Adipocyte (in vitro differentiated cells): ENCODE data around the gene CHD6.

ENCODE experiments used
- DNase-seq: peaks from one replicate; pipeline ENCODE4 v3.0.0-alpha.2; 2015; ENCODE audit warnings: low read depth
- H3K27me3 ChIP-seq: replicated peaks from 2 replicates; pipeline ENCODE4 v1.7.0; 2013; ENCODE audit warnings: mild to moderate bottlenecking, low read length, moderate library complexity; ENCODE audit not compliant: control insufficient read depth, insufficient read depth
- H3K36me3 ChIP-seq: 2 replicates; pipeline ENCODE4 v1.7.0; 2013; ENCODE audit warnings: low read length, mild to moderate bottlenecking, moderate library complexity; ENCODE audit not compliant: control insufficient read depth, insufficient read depth, severe bottlenecking
- H3K4me1 ChIP-seq: 2 replicates; pipeline ENCODE4 v1.7.0; 2013; ENCODE audit warnings: mild to moderate bottlenecking, low read length, moderate library complexity; ENCODE audit not compliant: control insufficient read depth, insufficient read depth
- H3K4me3 ChIP-seq: 2 replicates; pipeline ENCODE4 v1.7.0; 2013; ENCODE audit warnings: mild to moderate bottlenecking, low read length, moderate library complexity
- H3K9ac ChIP-seq: 2 replicates; pipeline ENCODE4 v1.7.0; 2013; ENCODE audit warnings: mild to moderate bottlenecking, low read length, moderate library complexity
- H3K9me3 ChIP-seq: 2 replicates; pipeline ENCODE4 v1.7.0; 2013; ENCODE audit warnings: mild to moderate bottlenecking, low read length, moderate library complexity; ENCODE audit not compliant: control insufficient read depth

Gene CHD6

DNA sequence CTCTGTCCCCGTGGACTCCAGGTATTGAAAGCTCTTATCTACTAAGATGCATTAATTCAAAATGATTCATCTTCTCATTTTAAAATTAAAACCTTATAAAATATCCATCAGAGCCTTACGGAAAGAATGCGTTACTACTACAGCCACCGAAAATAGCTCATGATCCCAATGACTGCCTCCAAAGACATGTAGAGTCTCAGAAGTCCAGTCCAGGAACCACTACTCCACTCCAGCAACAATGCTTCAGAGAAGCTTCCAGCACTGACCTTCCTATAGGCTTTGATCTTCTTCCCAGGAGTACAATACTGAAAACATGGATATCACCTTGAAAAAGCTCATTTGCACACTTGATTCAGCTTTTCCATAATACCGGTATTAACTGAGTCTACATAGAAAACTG, 94.3 kb downstream of the CHD6 start:
- Histone ChIP-seq H3K4me1 (peaks cover 10% of the 10 kb centered on the region), H3K27me3 (no peaks in the 10 kb centered on the region), H3K4me3 (no peak overlapping the region), H3K36me3 (peaks cover 11% of the 10 kb centered on the region), H3K9ac (no peak overlapping the region), H3K9me3 (no peaks in the 10 kb centered on the region)
- no peak for DNase-seq

DNA sequence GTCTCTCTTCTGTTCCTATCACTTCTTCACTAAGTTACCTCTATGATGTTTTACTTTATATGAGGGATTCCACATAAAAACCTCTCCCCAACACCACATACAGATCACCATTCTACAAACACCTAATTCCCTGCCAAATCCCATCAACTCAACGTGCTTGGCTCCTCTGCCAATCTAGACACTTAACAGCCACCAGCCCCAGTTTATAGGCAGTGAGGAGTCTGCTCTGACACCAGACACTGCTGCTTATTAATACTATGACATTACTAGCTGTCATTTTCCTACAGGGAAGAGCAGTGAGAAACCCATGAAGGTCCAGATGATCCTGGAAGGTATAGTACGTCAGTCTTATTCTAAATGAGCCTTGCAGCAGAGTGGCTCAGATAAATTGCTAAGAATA, 104.3 kb downstream of the CHD6 start:
- peaks cover 13% of the 10 kb centered on the region for H3K4me1 ChIP-seq
- H3K4me3 ChIP-seq = no peak overlapping the region
- no peaks in the 10 kb centered on the region for H3K9me3 ChIP-seq
- H3K36me3 ChIP-seq = peaks cover 16% of the 10 kb centered on the region
- no peak for DNase-seq
- no peaks in the 10 kb centered on the region for H3K27me3 ChIP-seq
- H3K9ac ChIP-seq = no peak overlapping the region

DNA sequence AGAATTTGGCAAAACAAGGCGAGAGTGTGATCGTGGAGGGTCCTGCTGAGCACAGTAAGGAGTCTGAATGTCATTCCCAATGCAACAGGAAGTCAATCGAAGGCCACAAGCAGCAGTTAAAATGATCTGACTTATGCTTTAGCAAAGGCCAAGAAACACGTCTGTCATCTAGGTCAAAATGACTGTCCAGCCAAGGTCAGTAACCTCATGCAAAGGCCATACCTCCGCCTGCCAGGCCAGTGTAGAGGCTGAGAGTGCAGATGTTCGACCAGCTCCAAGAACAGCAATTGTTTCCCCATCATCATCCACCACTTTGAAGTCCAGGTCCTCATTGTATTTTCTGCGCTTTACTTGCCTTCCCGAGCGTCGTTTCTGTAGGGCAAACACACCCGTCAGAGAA, 105.6 kb downstream of the CHD6 start:
- H3K9ac ChIP-seq = no peak overlapping the region
- H3K36me3 ChIP-seq = peaks cover 16% of the 10 kb centered on the region
- H3K9me3 ChIP-seq = no peaks in the 10 kb centered on the region
- no peaks in the 10 kb centered on the region for H3K27me3 ChIP-seq
- H3K4me3 ChIP-seq = no peak overlapping the region
- no peak for DNase-seq
- peaks cover 13% of the 10 kb centered on the region for H3K4me1 ChIP-seq

DNA sequence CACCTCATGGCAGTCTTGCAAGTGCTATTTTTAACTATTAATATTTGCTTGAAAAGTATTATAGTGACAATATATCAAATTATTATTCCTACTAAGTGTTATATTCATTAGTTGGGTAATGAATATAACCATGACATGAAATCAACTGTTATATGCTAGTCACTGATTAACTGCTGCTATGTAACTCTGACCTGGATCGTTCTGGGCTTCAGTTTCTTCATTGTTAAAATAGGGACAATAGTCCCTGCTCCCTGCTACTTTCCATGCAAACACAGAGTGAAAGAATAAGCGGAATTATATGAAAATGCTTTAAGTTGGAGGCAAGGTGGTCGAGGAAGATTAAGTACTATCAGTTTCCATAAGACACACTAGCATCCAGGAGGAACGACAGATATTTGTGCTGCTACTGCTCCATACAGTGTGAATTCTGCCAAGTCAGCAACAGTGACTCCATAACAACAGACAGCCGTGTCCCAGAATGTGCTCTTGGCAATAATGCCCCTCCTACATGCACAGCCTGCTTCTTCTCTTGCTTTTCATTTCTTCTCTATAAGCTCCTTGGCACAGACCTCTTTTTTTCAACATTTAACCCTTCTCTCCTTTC, 107.2 kb downstream of the CHD6 start:
- DNase-seq = no peak
- H3K9ac ChIP-seq = no peak overlapping the region
- peaks cover 13% of the 10 kb centered on the region for H3K4me1 ChIP-seq
- H3K36me3 ChIP-seq = peaks cover 16% of the 10 kb centered on the region
- no peaks in the 10 kb centered on the region for H3K27me3 ChIP-seq
- no peaks in the 10 kb centered on the region for H3K9me3 ChIP-seq
- no peak overlapping the region for H3K4me3 ChIP-seq

DNA sequence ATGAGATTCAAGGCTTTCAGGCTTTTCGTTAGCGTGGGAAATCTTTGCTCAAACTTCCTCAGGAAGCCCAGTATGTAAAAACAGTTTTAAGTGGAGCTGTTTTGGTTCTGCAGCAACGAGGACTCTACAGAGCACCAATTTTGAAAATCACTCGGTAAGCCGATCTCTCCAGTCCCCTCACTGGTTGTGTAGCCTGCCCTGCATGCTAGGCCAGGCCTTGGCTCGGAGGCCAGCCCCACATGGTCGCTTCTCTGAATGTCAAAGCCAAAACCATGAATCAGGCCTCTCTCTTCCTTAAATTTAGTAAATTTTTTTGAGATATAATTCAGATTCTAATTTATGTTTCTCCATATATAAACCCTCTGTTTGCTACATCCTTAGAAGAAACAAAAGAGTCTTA, 108.0 kb downstream of the CHD6 start:
- Histone ChIP-seq H3K4me1 (peaks cover 13% of the 10 kb centered on the region), H3K36me3 (peaks cover 17% of the 10 kb centered on the region), H3K4me3 (no peak overlapping the region), H3K27me3 (no peaks in the 10 kb centered on the region), H3K9ac (no peak overlapping the region), H3K9me3 (no peaks in the 10 kb centered on the region)
- no peak for DNase-seq

DNA sequence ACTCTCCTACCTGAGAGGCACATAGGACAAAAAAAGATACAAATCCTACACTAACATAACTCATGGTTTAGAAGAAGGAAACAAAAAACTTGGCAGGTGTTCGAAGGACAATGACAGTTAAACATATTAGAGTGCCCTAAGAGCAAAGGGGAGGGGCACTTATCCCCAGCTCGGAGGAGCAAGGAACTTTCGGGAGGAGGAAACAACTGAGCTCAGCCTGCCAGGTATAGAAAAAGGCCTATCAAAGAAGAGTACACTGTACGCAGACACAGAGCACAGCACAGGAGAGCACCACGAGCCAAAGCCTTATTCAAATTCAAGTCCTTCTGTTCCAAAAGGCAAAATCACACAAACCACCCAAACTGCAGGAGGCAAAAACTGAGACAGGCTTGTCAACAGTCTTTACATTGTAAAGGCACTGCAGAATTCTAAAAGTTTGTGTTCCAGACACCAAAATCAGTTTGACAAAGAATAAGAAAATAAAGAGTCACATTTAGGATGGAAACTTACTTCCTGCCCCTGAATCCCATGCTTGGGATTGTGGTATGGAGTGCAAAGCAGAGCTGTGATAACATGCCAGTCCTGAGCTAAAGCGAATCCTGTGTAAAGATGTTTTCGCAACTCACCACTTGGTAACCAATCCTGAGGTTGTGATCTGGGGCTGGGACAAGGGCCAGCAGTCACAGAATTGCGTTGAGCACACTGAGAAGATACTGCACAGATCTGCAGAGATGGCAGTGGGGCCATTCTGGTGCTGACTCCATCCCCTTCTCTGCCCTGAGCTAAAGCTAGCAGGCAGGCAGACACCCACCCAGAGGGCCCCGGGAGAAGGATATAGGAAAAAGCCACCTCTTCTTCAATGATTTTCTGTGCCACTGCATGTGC, 108.6 kb downstream of the CHD6 start:
- no peak overlapping the region for H3K4me3 ChIP-seq
- no peaks in the 10 kb centered on the region for H3K9me3 ChIP-seq
- H3K4me1 ChIP-seq = peaks cover 13% of the 10 kb centered on the region
- no peaks in the 10 kb centered on the region for H3K27me3 ChIP-seq
- H3K9ac ChIP-seq = no peak overlapping the region
- DNase-seq = peak; percentile 59
- H3K36me3 ChIP-seq = peaks cover 20% of the 10 kb centered on the region

DNA sequence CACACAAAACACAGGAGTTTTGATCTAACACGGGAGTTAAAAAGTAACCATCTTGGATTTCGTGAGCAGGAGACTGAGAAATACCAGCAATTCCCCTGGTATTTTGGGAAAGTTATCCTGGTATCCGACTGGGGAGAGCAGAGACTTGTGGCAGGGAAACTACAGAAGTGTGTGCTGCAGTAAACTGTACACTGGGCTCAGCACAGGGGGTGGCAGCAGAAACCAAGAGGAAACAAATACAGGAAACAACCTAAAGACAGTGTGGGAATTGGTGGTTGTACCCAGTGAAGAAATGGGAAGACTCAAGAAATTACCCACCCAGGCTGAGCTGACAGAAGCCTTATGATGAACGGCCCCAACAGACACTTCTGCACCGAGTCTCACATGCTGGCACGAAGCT, 109.8 kb downstream of the CHD6 start:
- Histone ChIP-seq H3K4me1 (peaks cover 13% of the 10 kb centered on the region), H3K27me3 (no peaks in the 10 kb centered on the region), H3K9ac (no peak overlapping the region), H3K4me3 (no peak overlapping the region), H3K9me3 (no peaks in the 10 kb centered on the region), H3K36me3 (peaks cover 17% of the 10 kb centered on the region)
- DNase-seq = no peak

DNA sequence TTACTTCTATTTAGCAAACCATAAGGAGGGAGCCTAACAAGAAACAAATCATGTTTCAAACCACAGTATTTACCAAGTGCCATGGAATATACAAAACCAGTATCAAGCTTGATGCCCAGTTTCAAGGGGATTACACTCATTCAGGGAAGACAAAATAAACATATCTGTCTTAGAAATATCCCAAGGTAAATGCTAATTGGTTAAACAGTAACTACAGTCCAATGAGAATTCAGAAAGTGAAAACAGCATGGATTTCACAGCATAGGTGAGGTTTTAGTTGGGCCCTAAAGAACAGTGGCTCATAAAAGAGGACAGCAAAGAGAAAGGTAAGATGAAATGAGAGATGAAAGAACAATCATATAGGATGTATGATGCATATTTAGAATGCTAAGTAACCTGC, 110.3 kb downstream of the CHD6 start:
- H3K9ac ChIP-seq = no peak overlapping the region
- no peaks in the 10 kb centered on the region for H3K27me3 ChIP-seq
- peaks cover 12% of the 10 kb centered on the region for H3K36me3 ChIP-seq
- no peaks in the 10 kb centered on the region for H3K9me3 ChIP-seq
- H3K4me1 ChIP-seq = peaks cover 13% of the 10 kb centered on the region
- no peak for DNase-seq
- no peak overlapping the region for H3K4me3 ChIP-seq

DNA sequence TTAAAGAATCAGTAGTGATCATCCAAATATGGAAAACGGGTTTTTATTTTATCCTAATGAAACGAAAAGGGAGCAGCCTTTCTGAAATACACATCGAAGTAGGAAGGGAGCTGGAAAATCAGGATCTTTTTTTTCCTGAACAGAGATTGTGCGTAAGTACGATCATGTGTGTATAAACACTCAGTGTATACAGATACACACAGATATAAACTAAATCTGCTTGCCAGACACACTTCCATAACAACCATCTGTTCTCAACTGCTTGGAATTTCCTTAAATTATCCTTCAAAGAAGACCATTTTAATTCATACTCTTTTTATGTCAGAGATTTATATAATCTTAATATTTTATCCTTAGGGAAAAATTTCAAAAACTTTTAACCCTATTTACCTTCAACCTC, 110.7 kb downstream of the CHD6 start:
- H3K4me3 ChIP-seq = no peak overlapping the region
- peaks cover 8% of the 10 kb centered on the region for H3K36me3 ChIP-seq
- no peaks in the 10 kb centered on the region for H3K27me3 ChIP-seq
- DNase-seq = no peak
- no peaks in the 10 kb centered on the region for H3K9me3 ChIP-seq
- H3K4me1 ChIP-seq = peaks cover 13% of the 10 kb centered on the region
- no peak overlapping the region for H3K9ac ChIP-seq

DNA sequence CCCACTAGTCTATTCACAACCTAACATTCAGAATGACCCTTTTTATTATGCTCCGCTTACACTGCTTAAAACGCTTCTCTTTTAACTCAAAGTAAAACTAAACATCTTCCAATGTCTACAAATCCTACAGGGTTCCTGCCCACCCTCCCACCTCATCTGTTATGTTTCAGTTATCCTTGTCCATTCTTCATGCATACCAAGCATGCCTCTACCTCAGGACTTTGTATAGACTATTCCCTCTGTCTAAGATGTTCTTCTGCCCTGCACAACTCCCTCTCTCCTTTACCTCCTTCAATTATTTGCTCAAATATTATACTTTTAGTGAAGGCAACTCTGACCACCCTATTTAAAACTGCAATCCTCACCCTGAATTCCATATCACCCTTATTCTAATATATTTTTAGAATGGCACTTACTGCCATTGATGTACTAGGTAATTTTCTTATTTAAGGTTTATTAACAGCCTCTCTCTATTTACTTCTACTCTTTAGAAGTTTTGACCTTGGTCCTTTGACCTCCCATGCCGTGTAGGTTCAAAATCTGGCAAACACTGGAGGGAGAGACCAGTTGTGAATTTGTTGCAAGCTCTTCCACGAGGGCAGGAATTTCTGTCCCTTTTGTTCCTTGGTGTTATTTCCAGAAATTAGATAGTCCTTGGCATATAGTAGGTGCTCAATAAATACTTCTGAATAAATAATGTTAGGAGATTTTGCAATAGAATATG, 111.8 kb downstream of the CHD6 start:
- H3K4me1 ChIP-seq = peaks cover 17% of the 10 kb centered on the region
- H3K4me3 ChIP-seq = no peak overlapping the region
- H3K9me3 ChIP-seq = no peaks in the 10 kb centered on the region
- no peaks in the 10 kb centered on the region for H3K27me3 ChIP-seq
- H3K36me3 ChIP-seq = peaks cover 4% of the 10 kb centered on the region
- DNase-seq = no peak
- no peak overlapping the region for H3K9ac ChIP-seq

DNA sequence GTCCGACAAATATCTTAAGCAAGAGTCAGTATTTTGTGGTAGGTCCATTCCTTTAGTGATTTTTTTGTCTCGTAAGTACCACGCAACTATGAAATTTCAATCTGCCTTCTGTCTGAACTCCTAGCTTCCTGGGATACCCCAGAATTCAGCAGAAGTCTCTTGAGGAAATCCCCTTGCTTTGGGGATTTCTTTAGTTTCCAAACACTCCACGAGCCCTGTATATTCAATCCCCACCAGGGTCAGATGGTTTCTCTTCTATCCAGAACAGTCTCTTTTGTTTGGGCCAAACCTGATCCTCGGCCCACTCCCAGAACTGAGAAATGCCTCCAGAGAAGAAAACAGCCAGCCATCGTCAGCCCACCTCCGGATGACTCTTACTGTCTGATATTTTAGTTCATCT, 113.0 kb downstream of the CHD6 start:
- no peak for DNase-seq
- Histone ChIP-seq H3K27me3 (no peaks in the 10 kb centered on the region), H3K9ac (no peak overlapping the region), H3K36me3 (peaks cover 4% of the 10 kb centered on the region), H3K4me1 (peaks cover 20% of the 10 kb centered on the region), H3K9me3 (no peaks in the 10 kb centered on the region), H3K4me3 (no peak overlapping the region)
